ENCODE results near the gene CDK3.

DNA sequence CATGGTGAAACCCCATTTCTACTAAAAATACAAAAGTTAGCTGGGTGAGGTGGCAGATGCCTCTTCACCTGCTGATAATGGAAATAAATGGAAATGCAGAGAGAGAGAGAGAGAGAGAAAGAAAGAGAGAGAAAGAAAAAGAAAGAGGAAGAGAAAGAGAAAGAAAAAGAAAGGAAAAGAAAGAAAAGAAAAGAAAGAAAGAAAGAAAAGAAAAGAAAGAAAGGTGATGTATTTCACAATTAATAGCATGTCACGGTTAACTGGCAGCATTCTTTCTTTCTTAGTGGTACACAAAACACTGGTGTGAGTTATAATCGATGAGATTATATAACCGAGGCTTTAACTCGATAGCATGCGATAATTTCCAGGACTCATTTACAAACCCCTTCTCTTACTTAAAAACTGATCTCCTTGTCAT, 24.9 kb upstream of the CDK3 start:
- TF ChIP-seq, protein P1, sequence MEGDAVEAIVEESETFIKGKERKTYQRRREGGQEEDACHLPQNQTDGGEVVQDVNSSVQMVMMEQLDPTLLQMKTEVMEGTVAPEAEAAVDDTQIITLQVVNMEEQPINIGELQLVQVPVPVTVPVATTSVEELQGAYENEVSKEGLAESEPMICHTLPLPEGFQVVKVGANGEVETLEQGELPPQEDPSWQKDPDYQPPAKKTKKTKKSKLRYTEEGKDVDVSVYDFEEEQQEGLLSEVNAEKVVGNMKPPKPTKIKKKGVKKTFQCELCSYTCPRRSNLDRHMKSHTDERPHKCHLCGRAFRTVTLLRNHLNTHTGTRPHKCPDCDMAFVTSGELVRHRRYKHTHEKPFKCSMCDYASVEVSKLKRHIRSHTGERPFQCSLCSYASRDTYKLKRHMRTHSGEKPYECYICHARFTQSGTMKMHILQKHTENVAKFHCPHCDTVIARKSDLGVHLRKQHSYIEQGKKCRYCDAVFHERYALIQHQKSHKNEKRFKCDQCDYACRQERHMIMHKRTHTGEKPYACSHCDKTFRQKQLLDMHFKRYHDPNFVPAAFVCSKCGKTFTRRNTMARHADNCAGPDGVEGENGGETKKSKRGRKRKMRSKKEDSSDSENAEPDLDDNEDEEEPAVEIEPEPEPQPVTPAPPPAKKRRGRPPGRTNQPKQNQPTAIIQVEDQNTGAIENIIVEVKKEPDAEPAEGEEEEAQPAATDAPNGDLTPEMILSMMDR (conservative IDR thresholded peaks at IDR 0.05; ENCODE audit: low read depth, low read length): no peak
- TF ChIP-seq EZH2 (IDR thresholded peaks at IDR 0.05; ENCODE audit: low read length, unreplicated experiment) (no peak), EZH2phosphoT487 (IDR thresholded peaks at IDR 0.05; ENCODE audit: borderline replicate concordance, low read length) (no peak)

Measured in PC-3 (cell line).